SU-DHL-6 (cell line): ENCODE measurements around the gene MLC1.

Source experiments
- H2AFZ ChIP-seq: fragments of 200-600 bp; sonication (generic); 2 replicates; pipeline ENCODE4 v1.6.1; 2014; ENCODE audit warnings: low read depth, mild to moderate bottlenecking, moderate library complexity, mixed read lengths, antibody characterized with exemption, low read length; ENCODE audit not compliant: severe bottlenecking
- H3F3A ChIP-seq: fragments of 200-600 bp; shearing (Covaris generic); 2 replicates; pipeline ENCODE4 v1.6.0; 2016; ENCODE audit warnings: antibody characterized with exemption, mild to moderate bottlenecking; ENCODE audit not compliant: insufficient read depth
- H3K27ac ChIP-seq: fragments of 200-600 bp; sonication (generic); 2 replicates; pipeline ENCODE4 v1.5.1; 2016; ENCODE audit warnings: low read depth, mild to moderate bottlenecking, low read length, moderate library complexity, mixed read lengths
- H3K27me3 ChIP-seq: fragments of 200-600 bp; sonication (generic), shearing (Covaris generic); 2 replicates; pipeline ENCODE4 v1.6.0; 2014; ENCODE audit warnings: mild to moderate bottlenecking, low read length
- H3K36me3 ChIP-seq: fragments of 200-600 bp; sonication (generic); 2 replicates; pipeline ENCODE4 v1.6.1; 2014; ENCODE audit warnings: mild to moderate bottlenecking, low read length, mixed read lengths
- H3K4me2 ChIP-seq: fragments of 300-600, 200-600 bp; shearing (Covaris generic), sonication (generic); 2 replicates; pipeline ENCODE4 v1.6.0; 2014; ENCODE audit warnings: low read length, low read depth, mild to moderate bottlenecking; ENCODE audit not compliant: poor library complexity, severe bottlenecking
- H3K4me3 ChIP-seq: fragments of 200-600 bp; sonication (generic); 2 replicates; pipeline ENCODE4 v1.5.1; 2014; ENCODE audit warnings: antibody characterized with exemption, low read length, mild to moderate bottlenecking, mixed read lengths; ENCODE audit not compliant: insufficient read depth, poor library complexity, severe bottlenecking
- H3K79me2 ChIP-seq: fragments of 200-600 bp; sonication (generic); 2 replicates; pipeline ENCODE4 v1.6.1; 2014; ENCODE audit warnings: mild to moderate bottlenecking, low read length, moderate library complexity; ENCODE audit not compliant: insufficient read depth
- H3K9ac ChIP-seq: fragments of 200-600 bp; sonication (generic); 2 replicates; pipeline ENCODE4 v1.7.0; 2014; ENCODE audit warnings: mild to moderate bottlenecking, low read length
- H3K9me2 ChIP-seq: fragments of 200-600 bp; sonication (generic); replicated peaks from 2 replicates; pipeline ENCODE4 v1.6.1; 2014; ENCODE audit warnings: low read length; ENCODE audit not compliant: insufficient read depth
- H3K9me3 ChIP-seq: fragments of 200-600 bp; sonication (generic); 2 replicates; pipeline ENCODE4 v1.6.1; 2014; ENCODE audit warnings: low read length, mixed read lengths; ENCODE audit not compliant: insufficient read depth
- H4K20me1 ChIP-seq: fragments of 200-600 bp; sonication (generic); 2 replicates; pipeline ENCODE4 v1.6.1; 2014; ENCODE audit warnings: low read depth, mild to moderate bottlenecking, antibody characterized with exemption, low read length, moderate library complexity, mixed read lengths
- CTCF ChIP-seq: fragments of 200-600 bp; sonication (generic); IDR thresholded peaks from one replicate; pipeline ENCODE4 v1.5.1; 2017; ENCODE audit warnings: antibody characterized with exemption, mild to moderate bottlenecking, low read length, moderate library complexity; ENCODE audit not compliant: insufficient read depth, poor library complexity, severe bottlenecking
- EZH2phosphoT487 ChIP-seq: fragments of 200-600 bp; sonication (generic), shearing (Covaris generic); conservative IDR thresholded peaks from 2 replicates; pipeline ENCODE4 v1.6.1; 2018; ENCODE audit warnings: mild to moderate bottlenecking, antibody characterized with exemption, low read length, moderate library complexity, mixed read lengths

MLC1 gene

GRCh38 chr22:50056214-50056972, 28.8 kb downstream of the MLC1 start:
- Histone ChIP-seq H3K9me2 (no peaks in the 10 kb centered on the region), H3F3A (no peaks in the 10 kb centered on the region), H2AFZ (no peak overlapping the region), H3K27me3 (no peaks in the 10 kb centered on the region), H3K9ac (no peak overlapping the region), H4K20me1 (no peaks in the 10 kb centered on the region), H3K36me3 (no peaks in the 10 kb centered on the region), H3K9me3 (peaks cover 5% of the 10 kb centered on the region; the same call in 1 of the 2 replicates), H3K4me3 (no peak overlapping the region), H3K79me2 (no peaks in the 10 kb centered on the region), H3K4me2 (no peak overlapping the region), H3K27ac (no peak overlapping the region)
- TF ChIP-seq CTCF (no peak), EZH2phosphoT487 (no peak)

- H3K79me2 ChIP-seq, result no peaks in the 10 kb centered on the region
- no peak overlapping the region for H3K27ac ChIP-seq
- H3K36me3 ChIP-seq, result no peaks in the 10 kb centered on the region
- no peak overlapping the region for H3K4me3 ChIP-seq
- no peaks in the 10 kb centered on the region for H3K9me2 ChIP-seq
- H4K20me1 ChIP-seq, result no peaks in the 10 kb centered on the region
- no peak overlapping the region for H3K9ac ChIP-seq
- no peak overlapping the region for H3K4me2 ChIP-seq
- no peaks in the 10 kb centered on the region for H3K27me3 ChIP-seq
- H3K9me3 ChIP-seq, result peaks cover 5% of the 10 kb centered on the region; the same call in 1 of the 2 replicates
- no peak for TF ChIP-seq EZH2phosphoT487
- no peak for TF ChIP-seq CTCF
- H3F3A ChIP-seq, result no peaks in the 10 kb centered on the region
- H2AFZ ChIP-seq, result no peak overlapping the region
These were observed 31.4 kb downstream of the MLC1 start for GRCh38 chr22:50053861-50054260.

GRCh38 chr22:50051930-50052329, 33.3 kb downstream of the MLC1 start:
- Histone ChIP-seq H3K27me3 (no peaks in the 10 kb centered on the region), H3K9me2 (no peaks in the 10 kb centered on the region), H3K9ac (no peak overlapping the region), H3K36me3 (no peaks in the 10 kb centered on the region), H2AFZ (no peak overlapping the region), H3K9me3 (peaks cover 5% of the 10 kb centered on the region; the same call in 1 of the 2 replicates), H4K20me1 (no peaks in the 10 kb centered on the region), H3K4me2 (no peak overlapping the region), H3K27ac (no peak overlapping the region), H3K79me2 (no peaks in the 10 kb centered on the region), H3K4me3 (no peak overlapping the region), H3F3A (no peaks in the 10 kb centered on the region)
- TF ChIP-seq CTCF, result no peak
- no peak for TF ChIP-seq EZH2phosphoT487
